CD4-positive, alpha-beta memory T cell (primary cell): ENCODE measurements around the gene ITPR2. TPM values are rescaled to one million over a fixed set of nuclear protein-coding genes. Genes with fewer than 3 reads are reported as not detected.

Source experiments
- CTCF ChIA-PET: fragments of 350-600 bp; sonication (Branson Sonifier 250); formaldehyde crosslinking; loops from one replicate; lab custom pipeline; 2021; ENCODE audit warnings: inconsistent platforms; ENCODE audit not compliant: partially characterized antibody; lab: Charles Lee
- POLR2A ChIA-PET: fragments of 350-600 bp; sonication (Branson Sonifier 250); formaldehyde crosslinking; loops from one replicate; lab custom pipeline; 2021; ENCODE audit not compliant: partially characterized antibody; lab: Charles Lee
- DNase-seq, 5 donors: peaks; one replicate each; pipeline versions ENCODE4 v3.0.0 to v3.0.0-alpha.2; 2020 to 2022; ENCODE audit warnings: mixed read lengths in 1 of 5
- H3K27ac ChIP-seq: one replicate; pipeline ENCODE4 v1.7.0; 2013; ENCODE audit warnings: low read depth, low read length
- H3K27me3 ChIP-seq: 2 replicates; pipeline ENCODE4 v1.7.0; 2013; ENCODE audit warnings: mild to moderate bottlenecking, low read length, moderate library complexity; ENCODE audit not compliant: insufficient read depth
- H3K36me3 ChIP-seq: 2 replicates; pipeline ENCODE4 v1.7.0; 2013; ENCODE audit warnings: mild to moderate bottlenecking, low read length, moderate library complexity; ENCODE audit not compliant: insufficient read depth
- H3K4me1 ChIP-seq: 2 replicates; pipeline ENCODE4 v1.7.0; 2013; ENCODE audit warnings: mild to moderate bottlenecking, low read length, moderate library complexity; ENCODE audit not compliant: insufficient read depth
- H3K4me3 ChIP-seq, 2 donors: one replicate each; pipeline ENCODE4 v1.7.0; 2013; ENCODE audit warnings: low read length in 2 of 2, mild to moderate bottlenecking in 1 of 2
- H3K9me3 ChIP-seq, 2 donors: one replicate each; pipeline ENCODE4 v1.7.0; 2013; ENCODE audit warnings: low read length in 2 of 2, control low read depth in 1 of 2; ENCODE audit not compliant: control insufficient read depth in 1 of 2
- H3K27ac Mint-ChIP-seq, 7 donors: one replicate each; pipeline ENCODE4 v1.8.0; 2020 to 2021; ENCODE audit warnings: mixed read lengths in 7 of 7, mild to moderate bottlenecking in 6 of 7, inconsistent platforms in 3 of 7, moderate library complexity in 3 of 7
- H3K27me3 Mint-ChIP-seq, 2 donors: one replicate each; pipeline ENCODE4 v1.8.0; 2020 to 2021; ENCODE audit warnings: mixed read lengths in 2 of 2
- H3K36me3 Mint-ChIP-seq, 2 donors: one replicate each; pipeline ENCODE4 v1.8.0; 2020 to 2021; ENCODE audit warnings: mixed read lengths in 2 of 2, inconsistent platforms in 1 of 2, mild to moderate bottlenecking in 1 of 2
- H3K4me1 Mint-ChIP-seq, 4 donors: one replicate each; pipeline ENCODE4 v1.8.0; 2020 to 2021; ENCODE audit warnings: mixed read lengths in 4 of 4, mild to moderate bottlenecking in 1 of 4
- H3K4me3 Mint-ChIP-seq, 8 donors: one replicate each; pipeline ENCODE4 v1.8.0; 2020 to 2021; ENCODE audit warnings: mixed read lengths in 8 of 8, mild to moderate bottlenecking in 7 of 8, moderate library complexity in 6 of 8, inconsistent platforms in 3 of 8
- H3K9me3 Mint-ChIP-seq, 8 donors: one replicate each; pipeline ENCODE4 v1.8.0; 2020 to 2021; ENCODE audit warnings: mixed read lengths in 8 of 8, mild to moderate bottlenecking in 5 of 8, inconsistent platforms in 3 of 8, moderate library complexity in 1 of 8
- intact Hi-C: fragments of 100-400 bp; cut with micrococcal nuclease; formaldehyde crosslinking; loops from one replicate; pipeline ENCODE4 v1.15.1; 2023
- polyA plus RNA-seq, 2 donors: library from polyadenylated mRNA; unstranded; fragments of 300-500 nt; fragmentation: Illumina TruSeq; gene quantifications; one replicate each; pipeline ENCODE4 v1.2.3, GENCODE V29; 2021
- total RNA-seq, 2 experiments: library from RNA; stranded (reverse); gene quantifications; one replicate each; pipeline ENCODE4 v1.2.3, GENCODE V29; 2021

Gene ITPR2
- total and polyA plus RNA-seq, 4 experiments from 2014 or later = 4.7 to 55.6 (median 34.1) TPM

DNA sequence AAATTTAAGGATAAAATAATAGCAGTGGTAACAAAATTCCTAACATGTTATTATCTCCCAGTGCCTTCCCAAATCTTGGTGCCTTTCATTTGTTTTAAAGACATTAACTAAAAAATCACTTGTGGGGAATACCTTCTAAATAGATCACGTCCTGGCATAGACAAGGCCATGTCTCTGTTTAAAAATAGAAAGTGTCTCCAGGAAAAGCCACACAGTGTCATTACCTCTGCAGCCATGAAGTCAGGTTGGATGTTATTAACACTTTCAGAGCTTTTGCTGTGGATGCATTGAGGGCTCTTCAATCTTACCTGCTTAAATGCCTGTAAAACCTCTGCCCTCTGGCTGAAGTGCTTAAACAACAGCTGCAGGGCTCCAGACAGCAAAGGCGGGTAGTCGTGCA lies 211.1 kb downstream of the ITPR2 start:
- peaks cover 54 to 56% of the 10 kb centered on the region in 2 donors for H3K36me3 Mint-ChIP-seq
- no peak overlapping the region for H3K4me3 ChIP-seq
- H3K4me1 Mint-ChIP-seq = no peaks in the 10 kb centered on the region
- H3K27ac Mint-ChIP-seq = no peak overlapping the region
- intact Hi-C loops = no loop called here
- H3K9me3 ChIP-seq = no peaks in the 10 kb centered on the region
- no peak for DNase-seq
- ChIA-PET POLR2A (no interaction called here), CTCF (no interaction called here)
- no peaks in the 10 kb centered on the region for H3K9me3 Mint-ChIP-seq
- no peaks in the 10 kb centered on the region for H3K27me3 ChIP-seq
- no peaks in the 10 kb centered on the region for H3K36me3 ChIP-seq
- H3K27ac ChIP-seq = no peak overlapping the region
- H3K4me1 ChIP-seq = no peaks in the 10 kb centered on the region
- no peaks in the 10 kb centered on the region for H3K27me3 Mint-ChIP-seq
- H3K4me3 Mint-ChIP-seq = no peak overlapping the region

- Histone ChIP-seq H3K9me3 (no peaks in the 10 kb centered on the region), H3K4me1 (no peaks in the 10 kb centered on the region), H3K36me3 (no peaks in the 10 kb centered on the region), H3K27ac (no peak overlapping the region), H3K4me3 (no peak overlapping the region), H3K27me3 (no peaks in the 10 kb centered on the region)
- Mint-ChIP-seq H3K27me3 (no peaks in the 10 kb centered on the region), H3K4me1 (no peaks in the 10 kb centered on the region), H3K9me3 (no peaks in the 10 kb centered on the region), H3K36me3 (peaks cover 50 to 53% of the 10 kb centered on the region in 2 donors), H3K27ac (no peak overlapping the region), H3K4me3 (no peak overlapping the region)
- no peak for DNase-seq
- ChIA-PET POLR2A (no interaction called here), CTCF (no interaction called here)
- intact Hi-C loops = no loop called here
These were observed 212.1 kb downstream of the ITPR2 start for GRCh38 chr12:26620907-26621306.

DNA sequence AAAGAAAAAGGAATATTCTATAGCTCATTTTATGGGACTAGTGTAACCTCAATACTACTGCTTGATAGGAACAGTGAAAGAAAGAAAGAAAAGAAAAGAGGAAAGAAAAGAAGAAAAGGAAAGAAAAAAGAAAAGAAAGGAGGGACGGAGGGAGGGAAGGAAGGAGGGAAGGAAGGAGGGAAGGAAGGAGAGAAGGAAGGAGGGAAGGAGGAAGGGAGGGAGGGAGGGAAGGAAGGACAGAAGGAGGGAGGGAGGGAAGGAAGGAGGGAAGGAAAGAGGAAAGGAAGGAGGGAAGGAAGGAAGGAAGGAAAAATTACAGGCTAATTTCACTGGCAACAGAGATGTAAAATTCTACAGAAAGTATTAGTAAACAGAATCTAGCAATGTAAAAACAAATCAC lies 215.5 kb downstream of the ITPR2 start:
- Histone ChIP-seq H3K9me3 (no peaks in the 10 kb centered on the region), H3K27ac (no peak overlapping the region), H3K36me3 (no peaks in the 10 kb centered on the region), H3K27me3 (no peaks in the 10 kb centered on the region), H3K4me1 (no peaks in the 10 kb centered on the region), H3K4me3 (no peak overlapping the region)
- H3K27me3 Mint-ChIP-seq = no peaks in the 10 kb centered on the region
- POLR2A ChIA-PET = no interaction called here
- DNase-seq = no peak
- CTCF ChIA-PET = no interaction called here
- intact Hi-C loops = no loop called here
- H3K9me3 Mint-ChIP-seq = no peaks in the 10 kb centered on the region
- H3K27ac Mint-ChIP-seq = peak overlapping the region in 1 of 7 donors; percentile 35
- H3K4me1 Mint-ChIP-seq = no peaks in the 10 kb centered on the region
- H3K36me3 Mint-ChIP-seq = peaks cover 35 to 40% of the 10 kb centered on the region in 2 donors
- H3K4me3 Mint-ChIP-seq = no peak overlapping the region

- no peaks in the 10 kb centered on the region for H3K4me1 Mint-ChIP-seq
- intact Hi-C loops = no loop called here
- no peak overlapping the region for H3K4me3 Mint-ChIP-seq
- ChIA-PET CTCF (interaction anchor here (1.4 kb wide), 1 partner anchor 27 kb away, joined by 3 read pairs; no protein-coding TSS in a partner anchor), POLR2A (no interaction called here)
- no peak overlapping the region for H3K4me3 ChIP-seq
- H3K27ac Mint-ChIP-seq = peak overlapping the region in 1 of 7 donors; percentile 21
- no peak for DNase-seq
- H3K9me3 Mint-ChIP-seq = no peaks in the 10 kb centered on the region
- H3K36me3 Mint-ChIP-seq = peaks cover 15 to 16% of the 10 kb centered on the region in 2 donors
- H3K9me3 ChIP-seq = no peaks in the 10 kb centered on the region
- H3K27me3 Mint-ChIP-seq = no peaks in the 10 kb centered on the region
- H3K4me1 ChIP-seq = no peaks in the 10 kb centered on the region
- H3K27me3 ChIP-seq = no peaks in the 10 kb centered on the region
- H3K27ac ChIP-seq = no peak overlapping the region
- H3K36me3 ChIP-seq = no peaks in the 10 kb centered on the region
These were observed 218.9 kb downstream of the ITPR2 start for GRCh38 chr12:26614011-26614616.

DNA sequence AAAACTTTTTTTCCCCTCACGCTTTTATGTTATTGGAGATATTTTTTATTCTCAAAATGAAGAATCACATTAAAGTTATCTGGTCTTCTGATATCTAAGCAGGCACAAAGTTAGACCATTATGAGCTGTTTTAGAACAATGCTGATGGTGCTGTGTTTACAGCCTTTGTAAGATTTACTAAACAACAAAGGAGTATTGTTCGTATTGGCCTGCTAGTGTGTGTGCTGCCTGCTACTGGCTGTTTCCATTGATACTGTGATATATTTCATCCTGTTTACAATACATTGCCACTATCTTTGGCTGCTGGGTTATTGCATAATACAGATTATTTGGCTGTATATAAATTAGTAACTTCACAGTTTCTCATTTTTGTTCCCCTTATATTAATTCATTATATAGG lies 220.8 kb downstream of the ITPR2 start:
- Histone ChIP-seq H3K27ac (no peak overlapping the region), H3K27me3 (no peaks in the 10 kb centered on the region), H3K9me3 (no peaks in the 10 kb centered on the region), H3K4me3 (no peak overlapping the region), H3K4me1 (no peaks in the 10 kb centered on the region), H3K36me3 (no peaks in the 10 kb centered on the region)
- peaks cover 0 to under 1% (median 0%) of the 10 kb centered on the region in 8 donors for H3K9me3 Mint-ChIP-seq
- DNase-seq = no peak
- no peak overlapping the region for H3K27ac Mint-ChIP-seq
- ChIA-PET CTCF (no interaction called here), POLR2A (no interaction called here)
- H3K27me3 Mint-ChIP-seq = no peaks in the 10 kb centered on the region
- no peaks in the 10 kb centered on the region for H3K4me1 Mint-ChIP-seq
- intact Hi-C loops = no loop called here
- peaks cover 9 to 14% of the 10 kb centered on the region in 2 donors for H3K36me3 Mint-ChIP-seq
- no peak overlapping the region for H3K4me3 Mint-ChIP-seq

GRCh38 chr12:26611598-26611997 lies 221.4 kb downstream of the ITPR2 start:
- DNase-seq = no peak
- no peaks in the 10 kb centered on the region for H3K4me1 ChIP-seq
- POLR2A ChIA-PET = no interaction called here
- CTCF ChIA-PET = no interaction called here
- Mint-ChIP-seq H3K4me3 (no peak overlapping the region), H3K36me3 (peaks cover 5 to 12% of the 10 kb centered on the region in 2 donors), H3K9me3 (peaks cover 0 to 1% (median 0%) of the 10 kb centered on the region in 8 donors), H3K4me1 (no peaks in the 10 kb centered on the region), H3K27ac (no peak overlapping the region), H3K27me3 (no peaks in the 10 kb centered on the region)
- H3K27me3 ChIP-seq = no peaks in the 10 kb centered on the region
- H3K9me3 ChIP-seq = no peaks in the 10 kb centered on the region
- H3K27ac ChIP-seq = no peak overlapping the region
- no peaks in the 10 kb centered on the region for H3K36me3 ChIP-seq
- intact Hi-C loops = no loop called here
- no peak overlapping the region for H3K4me3 ChIP-seq

DNA sequence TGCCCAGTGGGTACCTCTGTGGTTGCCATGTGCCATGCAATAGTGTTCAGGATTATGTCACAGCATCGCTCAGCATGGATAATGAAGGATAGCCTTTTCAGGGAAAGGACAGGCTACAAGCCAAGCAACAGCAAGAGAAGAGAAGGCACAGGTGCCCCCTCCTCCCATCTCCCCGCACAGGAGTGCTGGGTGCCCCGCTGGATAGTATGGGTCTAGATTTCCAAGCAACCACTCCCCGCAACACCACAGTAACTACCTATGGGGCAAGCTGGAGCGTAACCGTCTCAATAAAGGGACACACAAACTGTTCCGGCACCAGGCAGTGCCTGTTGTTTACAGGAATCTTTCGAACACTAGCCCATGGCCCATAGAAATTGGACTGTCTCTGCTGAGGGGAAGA lies 222.2 kb downstream of the ITPR2 start:
- intact Hi-C loops = no loop called here
- CTCF ChIA-PET = no interaction called here
- POLR2A ChIA-PET = no interaction called here

More for the DNA sequence above, 222.2 kb downstream of the ITPR2 start:
- Histone ChIP-seq H3K9me3 (no peaks in the 10 kb centered on the region), H3K4me1 (no peaks in the 10 kb centered on the region), H3K27ac (no peak overlapping the region), H3K4me3 (no peak overlapping the region), H3K36me3 (no peaks in the 10 kb centered on the region), H3K27me3 (no peaks in the 10 kb centered on the region)
- Mint-ChIP-seq H3K9me3 (peaks cover 0 to 1% (median 0%) of the 10 kb centered on the region in 8 donors), H3K4me1 (no peaks in the 10 kb centered on the region), H3K36me3 (peaks cover 4 to 14% of the 10 kb centered on the region in 2 donors), H3K4me3 (no peak overlapping the region), H3K27ac (no peak overlapping the region), H3K27me3 (no peaks in the 10 kb centered on the region)
- no peak for DNase-seq
